Measurements from ENCODE around the gene ANKRD36. TPM values are rescaled to one million over a fixed set of nuclear protein-coding genes. Genes with fewer than 3 reads are reported as not detected.
A peak's percentile ranks its signal among the peaks of the same experiment; 100 is the strongest.
"Not testable (repeated sequence)": the region's sequence is repeated elsewhere in the genome, so short reads cannot be mapped to it uniquely, and the experiment has no call there.

Gene ANKRD36
- total and polyA plus RNA-seq, 9 of the 15 experiments (the other 6 are each of a cell fraction or from before 2014, with no cell fraction given) = 8.0 to 29.1 (median 15.4) TPM

- peak overlapping the region; percentile 71 to 95 for H3K9ac ChIP-seq (ENCODE audit: insufficient read depth in 1 of 2, low read depth in 2 of 2, low read length in 2 of 2)
- CTCF ChIA-PET (ENCODE audit: low intra/inter-chr PET ratio); H3K9me3 ChIP-seq (replicated peaks; ENCODE audit: control insufficient read depth, insufficient read depth, low read depth, low read length); H3K79me2 ChIP-seq (ENCODE audit: control insufficient read depth, insufficient read depth, low read length); H3K4me1 ChIP-seq (replicated peaks in 1 of 2; ENCODE audit: control insufficient read depth in 2 of 2, insufficient read depth in 2 of 2, low read length in 2 of 2); H4K20me1 ChIP-seq (replicated peaks; ENCODE audit: control insufficient read depth, insufficient read depth, low read length); H3K9me1 ChIP-seq (ENCODE audit: control insufficient read depth, insufficient read depth, low read length); H3K27me3 ChIP-seq (ENCODE audit: control insufficient read depth in 2 of 2, insufficient read depth in 2 of 2, low read length in 2 of 2); BruUV-seq (replicated peaks); H3K36me3 ChIP-seq (ENCODE audit: control insufficient read depth, insufficient read depth, low read length); POLR2A ChIA-PET; FAIRE-seq; DNase-seq (ENCODE audit: extremely low read depth in 1 of 4, low spot score in 3 of 4): not testable (repeated sequence)
- ATAC-seq = peak; percentile 49
- TF ChIP-seq ZZZ3 (IDR thresholded peaks at IDR 0.05) = 0 out of 2 replicates have a peak, but pooled peaks have one; percentile 1
- in situ Hi-C loops (cut with MboI) (loop anchor here (25.0 kb wide), 1 partner anchor 252 kb away; the partner anchor contains the start of genes ANKRD39 and SEMA4C), intact Hi-C loops (cut with micrococcal nuclease) (loop anchor here (2.0 to 5.0 kb wide), 3 partner anchors 101 to 257 kb away; partner anchors contain the start of gene ANKRD39)
- H2AFZ ChIP-seq (ENCODE audit: low read depth, low read length) = peak overlapping the region; percentile 87
- 0% methylated on average over 2 of the region's 18 CpGs for WGBS (ENCODE audit: insufficient coverage, low coverage, missing lambda C conversion rate)
- H3K4me2 ChIP-seq (ENCODE audit: insufficient read depth, low read length) = peak overlapping the region; percentile 83
- peak overlapping the region; percentile 61 for H3K4me3 ChIP-seq
- peak overlapping the region; percentile 84 for H3K27ac ChIP-seq (ENCODE audit: extremely low read depth, low read depth, low read length)
Observed at GRCh38 chr2:97113882-97114255, 916 bp downstream of the ANKRD36 start.

DNA sequence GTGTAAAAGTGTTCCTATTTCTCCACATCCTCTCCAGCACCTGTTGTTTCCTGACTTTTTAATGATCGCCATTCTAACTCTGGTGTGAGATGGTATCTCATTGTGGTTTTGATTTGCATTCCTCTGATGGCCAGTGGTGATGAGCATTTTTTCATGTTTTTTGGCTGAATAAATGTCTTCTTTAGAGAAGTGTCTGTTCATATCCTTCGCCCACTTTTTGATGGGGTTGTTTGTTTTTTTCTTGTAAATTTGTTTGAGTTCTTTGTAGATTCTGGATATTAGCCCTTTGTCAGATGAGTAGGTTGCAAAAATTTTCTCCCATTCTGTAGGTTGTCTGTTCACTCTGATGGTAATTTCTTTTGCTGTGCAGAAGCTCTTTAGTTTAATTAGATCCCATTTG, 16.1 kb downstream of the ANKRD36 start:
- POLR2A ChIA-PET; H4K20me1 ChIP-seq (replicated peaks; ENCODE audit: control insufficient read depth, insufficient read depth, low read length): not testable (repeated sequence)
- WGBS (ENCODE audit: insufficient coverage, low coverage, missing lambda C conversion rate) = 100% methylated on average over 1 of the region's 2 CpGs

DNA sequence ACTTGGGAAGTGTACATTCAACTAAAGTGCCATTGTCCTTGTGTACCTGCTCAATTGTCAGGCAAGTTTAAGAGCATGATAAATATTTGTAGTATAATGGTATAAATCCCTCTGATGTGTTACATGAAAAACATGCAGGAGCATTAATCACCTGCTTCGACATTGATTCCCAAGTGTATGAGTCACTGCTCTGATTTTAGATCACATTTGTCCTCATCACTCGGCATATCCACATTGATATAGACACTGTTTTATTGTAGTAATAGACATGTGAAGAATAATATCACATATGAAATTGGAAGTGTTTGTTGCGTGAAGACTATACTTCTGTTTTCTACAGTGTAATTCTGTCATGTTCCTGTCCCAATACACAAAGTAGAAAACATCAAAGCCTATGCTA, 31.1 kb downstream of the ANKRD36 start:
- H3K9ac ChIP-seq (ENCODE audit: insufficient read depth in 1 of 2, low read depth in 2 of 2, low read length in 2 of 2); CTCF ChIA-PET (ENCODE audit: low intra/inter-chr PET ratio); H3K9me1 ChIP-seq (ENCODE audit: control insufficient read depth, insufficient read depth, low read length); H3K27me3 ChIP-seq (ENCODE audit: control insufficient read depth in 2 of 2, insufficient read depth in 2 of 2, low read length in 2 of 2); H4K20me1 ChIP-seq (replicated peaks; ENCODE audit: control insufficient read depth, insufficient read depth, low read length); H3K4me1 ChIP-seq (replicated peaks in 1 of 2; ENCODE audit: control insufficient read depth in 2 of 2, insufficient read depth in 2 of 2, low read length in 2 of 2); H2AFZ ChIP-seq (ENCODE audit: low read depth, low read length); intact Hi-C loops (cut with micrococcal nuclease); ATAC-seq; DNase-seq (ENCODE audit: extremely low read depth in 1 of 4, low spot score in 3 of 4); H3K9me3 ChIP-seq (replicated peaks; ENCODE audit: control insufficient read depth, insufficient read depth, low read depth, low read length); POLR2A ChIA-PET; H3K79me2 ChIP-seq (ENCODE audit: control insufficient read depth, insufficient read depth, low read length); in situ Hi-C loops (cut with MboI); FAIRE-seq; BruUV-seq (replicated peaks); H3K27ac ChIP-seq (ENCODE audit: extremely low read depth, low read depth, low read length); H3K4me3 ChIP-seq; H3K4me2 ChIP-seq (ENCODE audit: insufficient read depth, low read length): not testable (repeated sequence)
- peaks cover 23% of the 10 kb centered on the region for H3K36me3 ChIP-seq (ENCODE audit: control insufficient read depth, insufficient read depth, low read length)
- 51% methylated on average over 3 of the region's 3 CpGs for WGBS (ENCODE audit: insufficient coverage, low coverage, missing lambda C conversion rate)

More for the DNA sequence above, 16.1 kb downstream of the ANKRD36 start:
- intact Hi-C loops (cut with micrococcal nuclease); H3K9me3 ChIP-seq (replicated peaks; ENCODE audit: control insufficient read depth, insufficient read depth, low read depth, low read length); in situ Hi-C loops (cut with MboI); H3K27ac ChIP-seq (ENCODE audit: extremely low read depth, low read depth, low read length); H3K9me1 ChIP-seq (ENCODE audit: control insufficient read depth, insufficient read depth, low read length); FAIRE-seq; H3K36me3 ChIP-seq (ENCODE audit: control insufficient read depth, insufficient read depth, low read length); H3K4me2 ChIP-seq (ENCODE audit: insufficient read depth, low read length); H3K27me3 ChIP-seq (ENCODE audit: control insufficient read depth in 2 of 2, insufficient read depth in 2 of 2, low read length in 2 of 2); H3K9ac ChIP-seq (ENCODE audit: insufficient read depth in 1 of 2, low read depth in 2 of 2, low read length in 2 of 2); H3K79me2 ChIP-seq (ENCODE audit: control insufficient read depth, insufficient read depth, low read length); H3K4me3 ChIP-seq; H2AFZ ChIP-seq (ENCODE audit: low read depth, low read length); H3K4me1 ChIP-seq (replicated peaks in 1 of 2; ENCODE audit: control insufficient read depth in 2 of 2, insufficient read depth in 2 of 2, low read length in 2 of 2); ATAC-seq; BruUV-seq (replicated peaks); CTCF ChIA-PET (ENCODE audit: low intra/inter-chr PET ratio); DNase-seq (ENCODE audit: extremely low read depth in 1 of 4, low spot score in 3 of 4): not testable (repeated sequence)
- TF ChIP-seq, protein P1, sequence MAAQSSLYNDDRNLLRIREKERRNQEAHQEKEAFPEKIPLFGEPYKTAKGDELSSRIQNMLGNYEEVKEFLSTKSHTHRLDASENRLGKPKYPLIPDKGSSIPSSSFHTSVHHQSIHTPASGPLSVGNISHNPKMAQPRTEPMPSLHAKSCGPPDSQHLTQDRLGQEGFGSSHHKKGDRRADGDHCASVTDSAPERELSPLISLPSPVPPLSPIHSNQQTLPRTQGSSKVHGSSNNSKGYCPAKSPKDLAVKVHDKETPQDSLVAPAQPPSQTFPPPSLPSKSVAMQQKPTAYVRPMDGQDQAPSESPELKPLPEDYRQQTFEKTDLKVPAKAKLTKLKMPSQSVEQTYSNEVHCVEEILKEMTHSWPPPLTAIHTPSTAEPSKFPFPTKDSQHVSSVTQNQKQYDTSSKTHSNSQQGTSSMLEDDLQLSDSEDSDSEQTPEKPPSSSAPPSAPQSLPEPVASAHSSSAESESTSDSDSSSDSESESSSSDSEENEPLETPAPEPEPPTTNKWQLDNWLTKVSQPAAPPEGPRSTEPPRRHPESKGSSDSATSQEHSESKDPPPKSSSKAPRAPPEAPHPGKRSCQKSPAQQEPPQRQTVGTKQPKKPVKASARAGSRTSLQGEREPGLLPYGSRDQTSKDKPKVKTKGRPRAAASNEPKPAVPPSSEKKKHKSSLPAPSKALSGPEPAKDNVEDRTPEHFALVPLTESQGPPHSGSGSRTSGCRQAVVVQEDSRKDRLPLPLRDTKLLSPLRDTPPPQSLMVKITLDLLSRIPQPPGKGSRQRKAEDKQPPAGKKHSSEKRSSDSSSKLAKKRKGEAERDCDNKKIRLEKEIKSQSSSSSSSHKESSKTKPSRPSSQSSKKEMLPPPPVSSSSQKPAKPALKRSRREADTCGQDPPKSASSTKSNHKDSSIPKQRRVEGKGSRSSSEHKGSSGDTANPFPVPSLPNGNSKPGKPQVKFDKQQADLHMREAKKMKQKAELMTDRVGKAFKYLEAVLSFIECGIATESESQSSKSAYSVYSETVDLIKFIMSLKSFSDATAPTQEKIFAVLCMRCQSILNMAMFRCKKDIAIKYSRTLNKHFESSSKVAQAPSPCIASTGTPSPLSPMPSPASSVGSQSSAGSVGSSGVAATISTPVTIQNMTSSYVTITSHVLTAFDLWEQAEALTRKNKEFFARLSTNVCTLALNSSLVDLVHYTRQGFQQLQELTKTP (IDR thresholded peaks at IDR 0.05; ENCODE audit: low read depth in 1 of 2, partially characterized antibody in 2 of 2) = peak in 1 of 2 experiments; percentile 95

Data from K562 (cell line).